ENCODE measurements around the gene FAM169A.
"Not testable (repeated sequence)": the region's sequence is repeated elsewhere in the genome, so short reads cannot be mapped to it uniquely, and the experiment has no call there.

Gene FAM169A, protein sequence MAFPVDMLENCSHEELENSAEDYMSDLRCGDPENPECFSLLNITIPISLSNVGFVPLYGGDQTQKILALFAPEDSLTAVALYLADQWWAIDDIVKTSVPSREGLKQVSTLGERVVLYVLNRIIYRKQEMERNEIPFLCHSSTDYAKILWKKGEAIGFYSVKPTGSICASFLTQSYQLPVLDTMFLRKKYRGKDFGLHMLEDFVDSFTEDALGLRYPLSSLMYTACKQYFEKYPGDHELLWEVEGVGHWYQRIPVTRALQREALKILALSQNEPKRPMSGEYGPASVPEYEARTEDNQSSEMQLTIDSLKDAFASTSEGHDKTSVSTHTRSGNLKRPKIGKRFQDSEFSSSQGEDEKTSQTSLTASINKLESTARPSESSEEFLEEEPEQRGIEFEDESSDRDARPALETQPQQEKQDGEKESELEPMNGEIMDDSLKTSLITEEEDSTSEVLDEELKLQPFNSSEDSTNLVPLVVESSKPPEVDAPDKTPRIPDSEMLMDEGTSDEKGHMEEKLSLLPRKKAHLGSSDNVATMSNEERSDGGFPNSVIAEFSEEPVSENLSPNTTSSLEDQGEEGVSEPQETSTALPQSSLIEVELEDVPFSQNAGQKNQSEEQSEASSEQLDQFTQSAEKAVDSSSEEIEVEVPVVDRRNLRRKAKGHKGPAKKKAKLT

DNA sequence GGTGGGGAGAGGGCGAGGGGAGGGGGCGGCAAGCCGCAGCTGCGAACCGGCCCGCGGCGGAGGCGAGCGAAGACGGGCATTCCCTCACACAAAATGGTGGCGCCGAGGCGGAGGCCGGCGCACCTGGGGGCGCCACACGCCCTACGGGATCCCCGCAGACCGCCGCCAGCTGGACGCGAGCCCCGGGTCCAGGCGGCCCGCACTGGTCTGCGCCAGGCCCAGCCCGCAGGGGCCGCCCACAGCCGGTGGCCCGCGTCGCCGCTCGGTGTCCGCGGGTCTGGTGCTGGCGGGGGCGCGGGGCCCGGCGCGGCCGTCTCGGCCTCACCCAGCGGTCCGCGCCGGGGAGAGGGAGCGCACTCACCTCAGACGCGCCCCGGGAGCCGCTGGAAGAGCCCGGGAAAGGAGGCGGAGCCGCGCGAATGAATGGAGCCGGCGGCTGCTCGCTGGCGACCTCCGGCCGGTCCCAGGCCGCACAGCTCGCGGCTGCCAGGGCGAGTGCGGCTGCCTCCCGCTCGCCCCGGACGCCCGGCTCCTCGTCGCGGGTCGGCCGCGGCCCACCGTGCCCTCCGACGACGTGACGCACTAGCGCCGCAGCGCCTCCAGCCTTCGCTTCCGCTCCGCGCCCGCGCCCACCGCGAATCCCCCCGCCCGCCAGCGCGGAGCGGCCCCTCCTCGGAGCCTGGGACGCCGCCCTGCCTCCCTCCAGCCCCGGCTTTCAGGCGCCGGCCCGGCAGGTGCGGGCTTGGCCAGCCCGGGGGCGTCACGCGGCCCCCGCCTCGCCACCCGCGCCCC is at the start of gene FAM169A:
Gene FAM169A, minus strand, starts transcription at position 584 of the 792 bp plus-strand sequence. CDS start 24,711 bp downstream, outside the sequence.
- Histone ChIP-seq H3K27ac (no peak within 1 kb of the TSS), H3K4me2 (peak within 1 kb of the TSS; percentile 85), H3K9ac (peak within 1 kb of the TSS; percentile 64; the same call in 1 of the 2 replicates), H4K20me1 (ENCODE audit: insufficient read depth) (no peaks in the 10 kb centered on the region), H2AFZ (ENCODE audit: low read depth) (peak within 1 kb of the TSS; percentile 97), H3K4me1 (ENCODE audit: low read depth, poor library complexity, severe bottlenecking) (peaks cover 5% of the 10 kb centered on the region), H3K27me3 (ENCODE audit: insufficient read depth, low read depth) (no peaks in the 10 kb centered on the region), H3K4me3 (IDR thresholded peaks at IDR 0.05; ENCODE audit: insufficient read depth, low read depth, low read length) (no peak within 1 kb of the TSS), H3K36me3 (ENCODE audit: insufficient read depth) (no peaks in the 10 kb centered on the region), H3K79me2 (ENCODE audit: insufficient read depth, low read depth) (no peaks in the 10 kb centered on the region)
- TF ChIP-seq, protein P1, sequence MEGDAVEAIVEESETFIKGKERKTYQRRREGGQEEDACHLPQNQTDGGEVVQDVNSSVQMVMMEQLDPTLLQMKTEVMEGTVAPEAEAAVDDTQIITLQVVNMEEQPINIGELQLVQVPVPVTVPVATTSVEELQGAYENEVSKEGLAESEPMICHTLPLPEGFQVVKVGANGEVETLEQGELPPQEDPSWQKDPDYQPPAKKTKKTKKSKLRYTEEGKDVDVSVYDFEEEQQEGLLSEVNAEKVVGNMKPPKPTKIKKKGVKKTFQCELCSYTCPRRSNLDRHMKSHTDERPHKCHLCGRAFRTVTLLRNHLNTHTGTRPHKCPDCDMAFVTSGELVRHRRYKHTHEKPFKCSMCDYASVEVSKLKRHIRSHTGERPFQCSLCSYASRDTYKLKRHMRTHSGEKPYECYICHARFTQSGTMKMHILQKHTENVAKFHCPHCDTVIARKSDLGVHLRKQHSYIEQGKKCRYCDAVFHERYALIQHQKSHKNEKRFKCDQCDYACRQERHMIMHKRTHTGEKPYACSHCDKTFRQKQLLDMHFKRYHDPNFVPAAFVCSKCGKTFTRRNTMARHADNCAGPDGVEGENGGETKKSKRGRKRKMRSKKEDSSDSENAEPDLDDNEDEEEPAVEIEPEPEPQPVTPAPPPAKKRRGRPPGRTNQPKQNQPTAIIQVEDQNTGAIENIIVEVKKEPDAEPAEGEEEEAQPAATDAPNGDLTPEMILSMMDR (conservative IDR thresholded peaks at IDR 0.05; ENCODE audit: low read depth, low read length) = no peak

DNA sequence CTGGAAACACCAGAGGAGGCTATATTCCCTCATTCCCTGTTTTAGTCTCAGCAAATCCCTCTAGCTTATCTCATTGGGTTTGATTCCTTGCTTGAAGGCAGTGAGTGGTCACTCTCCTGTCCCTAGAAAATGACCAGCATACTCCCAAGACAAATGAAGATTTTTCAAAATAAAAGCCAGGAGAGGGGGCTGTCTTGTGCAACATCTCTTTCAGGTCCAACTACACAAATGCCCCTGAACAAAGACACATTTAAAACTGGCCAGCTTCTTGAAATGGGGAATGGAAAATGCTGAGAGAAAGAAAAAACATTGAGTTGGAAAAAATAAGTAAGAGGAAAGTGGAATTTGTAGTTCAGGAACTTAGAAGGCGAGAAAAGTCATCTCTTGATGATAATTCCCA is 49.3 kb upstream of the FAM169A start:
- H3K4me1 ChIP-seq (ENCODE audit: low read depth, poor library complexity, severe bottlenecking) = no peaks in the 10 kb centered on the region
- H3K4me2 ChIP-seq = no peak overlapping the region
- TF ChIP-seq, protein P1 (conservative IDR thresholded peaks at IDR 0.05; ENCODE audit: low read depth, low read length) = no peak
- no peak overlapping the region for H2AFZ ChIP-seq (ENCODE audit: low read depth)
- no peaks in the 10 kb centered on the region for H4K20me1 ChIP-seq (ENCODE audit: insufficient read depth)
- H3K79me2 ChIP-seq (ENCODE audit: insufficient read depth, low read depth) = no peaks in the 10 kb centered on the region
- no peaks in the 10 kb centered on the region for H3K36me3 ChIP-seq (ENCODE audit: insufficient read depth)
- no peak overlapping the region for H3K9ac ChIP-seq
- H3K27me3 ChIP-seq (ENCODE audit: insufficient read depth, low read depth) = no peaks in the 10 kb centered on the region
- H3K4me3 ChIP-seq (IDR thresholded peaks at IDR 0.05; ENCODE audit: insufficient read depth, low read depth, low read length) = no peak overlapping the region
- H3K27ac ChIP-seq = no peak overlapping the region

DNA sequence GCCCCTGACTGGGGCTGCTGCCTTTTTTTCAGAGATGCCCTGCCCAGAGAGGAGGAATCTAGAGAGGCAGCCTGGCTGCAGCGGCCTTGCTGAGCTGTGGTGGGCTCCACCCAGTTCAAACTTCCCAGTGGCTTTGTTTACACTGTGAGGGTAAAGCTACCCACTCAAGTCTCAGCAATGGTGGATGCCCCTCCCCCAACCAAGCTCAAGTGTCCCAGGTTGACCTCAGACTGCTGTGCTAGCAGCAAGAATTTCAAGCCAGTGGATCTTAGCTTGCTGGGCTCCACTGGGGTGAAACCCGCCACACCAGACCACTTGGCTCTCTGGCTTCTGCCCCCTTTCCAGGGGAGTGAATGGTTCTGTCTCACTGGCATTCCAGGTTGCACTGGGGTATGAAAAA is 45.2 kb upstream of the FAM169A start:
- H3K79me2 ChIP-seq (ENCODE audit: insufficient read depth, low read depth); H4K20me1 ChIP-seq (ENCODE audit: insufficient read depth); H3K4me3 ChIP-seq (IDR thresholded peaks at IDR 0.05; ENCODE audit: insufficient read depth, low read depth, low read length); H3K4me2 ChIP-seq; H3K36me3 ChIP-seq (ENCODE audit: insufficient read depth); H3K9ac ChIP-seq; H3K27ac ChIP-seq; H3K4me1 ChIP-seq (ENCODE audit: low read depth, poor library complexity, severe bottlenecking); H3K27me3 ChIP-seq (ENCODE audit: insufficient read depth, low read depth); H2AFZ ChIP-seq (ENCODE audit: low read depth): not testable (repeated sequence)

DNA sequence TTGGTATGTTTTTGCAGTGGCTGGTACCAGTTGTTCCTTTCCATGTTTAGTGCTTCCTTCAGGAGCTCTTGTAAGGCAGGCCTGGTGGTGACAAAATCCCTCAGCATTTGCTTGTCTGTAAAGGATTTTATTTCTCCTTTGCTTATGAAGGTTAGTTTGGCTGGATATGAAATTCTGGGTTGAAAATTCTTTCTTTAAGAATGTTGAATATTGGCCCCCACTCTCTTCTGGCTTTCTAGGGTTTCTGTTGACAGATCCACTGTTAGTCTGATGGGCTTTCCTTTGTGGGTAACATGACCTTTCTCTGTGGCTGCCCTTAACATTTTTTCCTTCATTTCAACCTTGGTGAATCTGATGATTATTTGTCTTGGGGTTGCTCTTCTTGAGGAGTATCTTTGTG is 43.7 kb upstream of the FAM169A start:
- not testable (repeated sequence) for H3K27me3 ChIP-seq (ENCODE audit: insufficient read depth, low read depth); H3K4me3 ChIP-seq (IDR thresholded peaks at IDR 0.05; ENCODE audit: insufficient read depth, low read depth, low read length); H3K4me2 ChIP-seq; H3K79me2 ChIP-seq (ENCODE audit: insufficient read depth, low read depth); H3K27ac ChIP-seq; H3K4me1 ChIP-seq (ENCODE audit: low read depth, poor library complexity, severe bottlenecking); H4K20me1 ChIP-seq (ENCODE audit: insufficient read depth); H3K36me3 ChIP-seq (ENCODE audit: insufficient read depth); H2AFZ ChIP-seq (ENCODE audit: low read depth); H3K9ac ChIP-seq

DNA sequence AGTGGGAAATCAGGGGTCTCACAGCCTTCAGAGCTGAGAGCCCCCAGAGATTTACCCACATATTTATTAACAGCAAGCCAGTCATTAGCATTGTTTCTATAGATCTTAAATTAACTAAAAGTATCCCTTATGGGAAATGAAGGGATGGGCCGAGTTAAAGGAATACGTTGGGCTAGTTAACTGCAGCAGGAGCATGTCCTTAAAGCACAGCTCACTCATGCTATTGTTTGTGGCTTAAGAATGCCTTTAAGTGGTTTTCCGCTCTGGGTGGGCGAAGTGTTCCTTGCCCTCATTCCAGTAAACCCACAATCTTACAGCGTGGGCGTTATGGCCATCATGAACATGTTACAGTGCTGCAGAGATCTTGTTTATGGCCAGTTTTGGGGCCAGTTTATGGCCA is 42.0 kb upstream of the FAM169A start:
- H3K4me2 ChIP-seq; H3K36me3 ChIP-seq (ENCODE audit: insufficient read depth); H3K4me1 ChIP-seq (ENCODE audit: low read depth, poor library complexity, severe bottlenecking); H3K9ac ChIP-seq; H3K27ac ChIP-seq; H3K27me3 ChIP-seq (ENCODE audit: insufficient read depth, low read depth); H4K20me1 ChIP-seq (ENCODE audit: insufficient read depth); H2AFZ ChIP-seq (ENCODE audit: low read depth); H3K4me3 ChIP-seq (IDR thresholded peaks at IDR 0.05; ENCODE audit: insufficient read depth, low read depth, low read length); H3K79me2 ChIP-seq (ENCODE audit: insufficient read depth, low read depth): not testable (repeated sequence)

DNA sequence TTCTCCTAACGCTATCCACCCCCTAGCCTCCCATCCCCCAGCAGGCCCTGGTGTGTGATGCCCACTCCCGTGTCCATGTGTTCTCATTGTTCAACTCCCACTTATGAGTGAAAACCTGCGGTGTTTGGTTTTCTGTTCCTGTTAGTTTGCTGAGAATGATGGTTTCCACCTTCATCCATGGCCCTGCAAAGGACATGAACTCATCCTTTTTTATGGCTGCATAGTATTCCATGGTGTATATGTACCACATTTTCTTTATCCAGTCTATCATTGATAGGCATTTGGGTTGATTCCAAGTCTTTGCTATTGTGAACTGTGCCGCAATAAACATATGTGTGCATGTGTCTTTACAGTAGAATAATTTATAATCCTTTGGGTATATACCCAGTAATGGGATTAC is 38.5 kb upstream of the FAM169A start:
- H3K36me3 ChIP-seq (ENCODE audit: insufficient read depth); H4K20me1 ChIP-seq (ENCODE audit: insufficient read depth); H3K4me3 ChIP-seq (IDR thresholded peaks at IDR 0.05; ENCODE audit: insufficient read depth, low read depth, low read length); H3K27me3 ChIP-seq (ENCODE audit: insufficient read depth, low read depth); H3K4me2 ChIP-seq; H3K9ac ChIP-seq; H2AFZ ChIP-seq (ENCODE audit: low read depth); H3K27ac ChIP-seq; H3K79me2 ChIP-seq (ENCODE audit: insufficient read depth, low read depth); H3K4me1 ChIP-seq (ENCODE audit: low read depth, poor library complexity, severe bottlenecking): not testable (repeated sequence)

Data from KMS-11 (cell line).